ENCODE data around the gene GRB10.

Gene GRB10

GRCh38 chr7:50648570-50649169 is 134.0 kb downstream of the GRB10 start:
- no peaks in the 10 kb centered on the region for H3K9me3 Mint-ChIP-seq
- H3K27me3 Mint-ChIP-seq (ENCODE audit: low read depth), result peaks cover 3% of the 10 kb centered on the region
- H3K4me1 Mint-ChIP-seq, result no peaks in the 10 kb centered on the region
- no peak overlapping the region for H3K4me3 Mint-ChIP-seq
- peaks cover 24% of the 10 kb centered on the region for H3K36me3 Mint-ChIP-seq (ENCODE audit: low read depth)
- H3K27ac Mint-ChIP-seq, result no peak overlapping the region
- TF ChIP-seq, protein P1, sequence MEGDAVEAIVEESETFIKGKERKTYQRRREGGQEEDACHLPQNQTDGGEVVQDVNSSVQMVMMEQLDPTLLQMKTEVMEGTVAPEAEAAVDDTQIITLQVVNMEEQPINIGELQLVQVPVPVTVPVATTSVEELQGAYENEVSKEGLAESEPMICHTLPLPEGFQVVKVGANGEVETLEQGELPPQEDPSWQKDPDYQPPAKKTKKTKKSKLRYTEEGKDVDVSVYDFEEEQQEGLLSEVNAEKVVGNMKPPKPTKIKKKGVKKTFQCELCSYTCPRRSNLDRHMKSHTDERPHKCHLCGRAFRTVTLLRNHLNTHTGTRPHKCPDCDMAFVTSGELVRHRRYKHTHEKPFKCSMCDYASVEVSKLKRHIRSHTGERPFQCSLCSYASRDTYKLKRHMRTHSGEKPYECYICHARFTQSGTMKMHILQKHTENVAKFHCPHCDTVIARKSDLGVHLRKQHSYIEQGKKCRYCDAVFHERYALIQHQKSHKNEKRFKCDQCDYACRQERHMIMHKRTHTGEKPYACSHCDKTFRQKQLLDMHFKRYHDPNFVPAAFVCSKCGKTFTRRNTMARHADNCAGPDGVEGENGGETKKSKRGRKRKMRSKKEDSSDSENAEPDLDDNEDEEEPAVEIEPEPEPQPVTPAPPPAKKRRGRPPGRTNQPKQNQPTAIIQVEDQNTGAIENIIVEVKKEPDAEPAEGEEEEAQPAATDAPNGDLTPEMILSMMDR (IDR thresholded peaks at IDR 0.05; ENCODE audit: unreplicated experiment in 3 of 3), result no peak

- Mint-ChIP-seq H3K4me1 (no peaks in the 10 kb centered on the region), H3K27me3 (ENCODE audit: low read depth) (peaks cover 3% of the 10 kb centered on the region), H3K36me3 (ENCODE audit: low read depth) (peaks cover 24% of the 10 kb centered on the region), H3K27ac (no peak overlapping the region), H3K9me3 (no peaks in the 10 kb centered on the region), H3K4me3 (no peak overlapping the region)
- TF ChIP-seq, protein P1 (IDR thresholded peaks at IDR 0.05; ENCODE audit: unreplicated experiment in 3 of 3), result no peak
These were observed 134.6 kb downstream of the GRB10 start for GRCh38 chr7:50648076-50648475.

DNA sequence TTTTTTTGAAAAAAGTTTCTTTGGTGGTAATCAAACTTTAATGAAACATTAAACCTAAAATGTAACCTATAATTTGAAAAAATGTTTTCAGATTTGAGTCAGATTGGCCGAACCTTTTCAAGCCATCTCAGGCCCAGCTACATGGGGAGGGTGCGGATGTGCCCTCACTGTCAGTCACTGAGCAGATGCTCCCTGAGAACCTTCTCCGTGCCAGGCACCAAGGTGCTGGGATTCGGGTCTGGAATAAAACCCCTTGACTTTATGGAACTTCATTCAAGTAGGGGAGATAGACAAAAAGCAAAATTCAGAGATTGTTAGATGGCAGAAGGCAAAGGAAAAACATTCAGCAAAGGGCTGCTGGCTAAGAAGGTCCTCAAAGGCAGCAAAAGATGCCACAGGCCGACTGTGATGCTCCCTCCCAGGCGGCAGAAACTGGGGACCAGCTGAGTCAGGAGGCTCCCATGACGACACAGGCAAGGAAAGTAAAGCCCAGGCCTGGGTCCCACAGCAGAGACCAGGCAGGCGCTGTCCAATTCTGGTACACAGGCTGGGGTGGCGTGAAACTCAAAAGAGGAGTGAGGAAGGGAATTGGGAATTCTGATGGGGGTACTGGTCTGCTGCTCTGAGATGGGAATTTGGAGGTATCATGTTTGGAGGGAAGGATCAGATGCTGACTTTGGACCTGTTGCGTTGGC is 135.3 kb downstream of the GRB10 start:
- Mint-ChIP-seq H3K4me1 (no peaks in the 10 kb centered on the region), H3K27me3 (ENCODE audit: low read depth) (peaks cover 3% of the 10 kb centered on the region), H3K36me3 (ENCODE audit: low read depth) (peaks cover 24% of the 10 kb centered on the region), H3K27ac (no peak overlapping the region), H3K9me3 (no peaks in the 10 kb centered on the region), H3K4me3 (no peak overlapping the region)
- TF ChIP-seq, protein P1 (IDR thresholded peaks at IDR 0.05; ENCODE audit: unreplicated experiment in 3 of 3), result no peak

DNA sequence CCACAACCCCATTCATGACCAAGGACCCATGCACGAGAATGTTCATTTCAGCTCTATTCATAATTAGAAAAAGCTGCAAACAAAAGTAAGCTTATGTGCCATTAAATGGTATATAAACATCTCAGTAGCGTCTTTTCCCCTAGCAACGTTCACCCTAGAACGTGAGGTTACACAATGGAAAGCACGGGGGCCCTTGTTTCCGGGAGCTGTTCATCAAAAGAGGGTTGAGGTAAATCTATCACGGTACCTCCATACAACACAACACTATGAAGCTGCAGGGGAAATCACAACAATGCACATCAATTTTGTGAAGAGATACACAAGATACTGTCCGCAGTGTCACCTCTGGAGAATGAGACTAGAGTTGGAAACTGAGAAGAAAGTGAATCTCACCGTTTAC is 136.6 kb downstream of the GRB10 start:
- H3K9me3 Mint-ChIP-seq, result no peaks in the 10 kb centered on the region
- no peak overlapping the region for H3K4me3 Mint-ChIP-seq
- peaks cover 3% of the 10 kb centered on the region for H3K27me3 Mint-ChIP-seq (ENCODE audit: low read depth)
- H3K27ac Mint-ChIP-seq, result no peak overlapping the region
- peaks cover 9% of the 10 kb centered on the region for H3K4me1 Mint-ChIP-seq
- TF ChIP-seq, protein P1 (IDR thresholded peaks at IDR 0.05; ENCODE audit: unreplicated experiment in 3 of 3), result no peak
- peaks cover 26% of the 10 kb centered on the region for H3K36me3 Mint-ChIP-seq (ENCODE audit: low read depth)

GRCh38 chr7:50645186-50645585 is 137.5 kb downstream of the GRB10 start:
- Mint-ChIP-seq H3K27me3 (ENCODE audit: low read depth) (peaks cover 3% of the 10 kb centered on the region), H3K4me3 (no peak overlapping the region), H3K9me3 (no peaks in the 10 kb centered on the region), H3K27ac (no peak overlapping the region), H3K4me1 (peaks cover 10% of the 10 kb centered on the region), H3K36me3 (ENCODE audit: low read depth) (peaks cover 30% of the 10 kb centered on the region)
- TF ChIP-seq, protein P1 (IDR thresholded peaks at IDR 0.05; ENCODE audit: unreplicated experiment in 3 of 3), result no peak

DNA sequence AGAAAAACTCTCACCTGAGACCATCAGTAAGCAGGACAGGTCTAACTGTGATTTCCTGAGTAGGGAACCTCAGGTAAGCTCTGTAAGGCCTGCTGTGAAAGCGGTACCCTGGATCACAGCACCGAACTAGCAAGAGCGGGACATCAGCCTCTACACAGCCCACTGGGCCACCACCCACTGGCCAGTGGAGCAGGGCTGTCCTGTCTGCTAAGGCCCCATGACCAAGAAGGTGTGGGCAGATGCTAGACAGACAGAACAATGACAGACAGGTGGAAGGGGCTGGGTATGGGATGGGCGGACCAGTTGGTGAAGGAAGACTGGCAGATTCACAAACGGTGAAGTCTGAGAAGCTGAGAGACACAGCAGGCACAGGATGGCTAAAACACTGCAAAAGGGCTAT is 138.1 kb downstream of the GRB10 start:
- Mint-ChIP-seq H3K4me1 (peaks cover 10% of the 10 kb centered on the region), H3K4me3 (no peak overlapping the region), H3K27me3 (ENCODE audit: low read depth) (peaks cover 3% of the 10 kb centered on the region), H3K9me3 (no peaks in the 10 kb centered on the region), H3K27ac (no peak overlapping the region), H3K36me3 (ENCODE audit: low read depth) (peaks cover 28% of the 10 kb centered on the region)
- TF ChIP-seq, protein P1 (IDR thresholded peaks at IDR 0.05; ENCODE audit: unreplicated experiment in 3 of 3), result no peak

All from nephron (organoid).